ENCODE results near the gene SARNP. TPM values are rescaled to one million over a fixed set of nuclear protein-coding genes. Genes with fewer than 3 reads are reported as not detected.

Gene SARNP
- total RNA-seq, 1 donor, result 53.6 TPM

GRCh38 chr12:55847033-55847432, 29.5 kb upstream of the SARNP start:
- H2AFZ ChIP-seq (ENCODE audit: low read length), result peak overlapping the region; percentile 11
- no peak overlapping the region for H3K4me3 ChIP-seq (ENCODE audit: insufficient read depth, low read length)
- H3K4me2 ChIP-seq (ENCODE audit: insufficient read depth, low read length), result peak overlapping the region; percentile 66
- H3K27me3 ChIP-seq (ENCODE audit: insufficient read depth, low read length), result no peaks in the 10 kb centered on the region
- peak overlapping the region; percentile 99 for H3K27ac ChIP-seq (ENCODE audit: low read depth, low read length)
- peaks cover 4% of the 10 kb centered on the region for H3K79me2 ChIP-seq (ENCODE audit: insufficient read depth, low read length)
- no peak for DNase-seq (ENCODE audit: insufficient read length, low spot score, missing footprints)
- H3K36me3 ChIP-seq (ENCODE audit: insufficient read depth, low read length), result no peaks in the 10 kb centered on the region
- H4K20me1 ChIP-seq (ENCODE audit: insufficient read depth, low read length), result no peaks in the 10 kb centered on the region
- H3K9me3 ChIP-seq (ENCODE audit: low read depth, low read length), result no peaks in the 10 kb centered on the region
- TF ChIP-seq, protein P1, sequence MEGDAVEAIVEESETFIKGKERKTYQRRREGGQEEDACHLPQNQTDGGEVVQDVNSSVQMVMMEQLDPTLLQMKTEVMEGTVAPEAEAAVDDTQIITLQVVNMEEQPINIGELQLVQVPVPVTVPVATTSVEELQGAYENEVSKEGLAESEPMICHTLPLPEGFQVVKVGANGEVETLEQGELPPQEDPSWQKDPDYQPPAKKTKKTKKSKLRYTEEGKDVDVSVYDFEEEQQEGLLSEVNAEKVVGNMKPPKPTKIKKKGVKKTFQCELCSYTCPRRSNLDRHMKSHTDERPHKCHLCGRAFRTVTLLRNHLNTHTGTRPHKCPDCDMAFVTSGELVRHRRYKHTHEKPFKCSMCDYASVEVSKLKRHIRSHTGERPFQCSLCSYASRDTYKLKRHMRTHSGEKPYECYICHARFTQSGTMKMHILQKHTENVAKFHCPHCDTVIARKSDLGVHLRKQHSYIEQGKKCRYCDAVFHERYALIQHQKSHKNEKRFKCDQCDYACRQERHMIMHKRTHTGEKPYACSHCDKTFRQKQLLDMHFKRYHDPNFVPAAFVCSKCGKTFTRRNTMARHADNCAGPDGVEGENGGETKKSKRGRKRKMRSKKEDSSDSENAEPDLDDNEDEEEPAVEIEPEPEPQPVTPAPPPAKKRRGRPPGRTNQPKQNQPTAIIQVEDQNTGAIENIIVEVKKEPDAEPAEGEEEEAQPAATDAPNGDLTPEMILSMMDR (IDR thresholded peaks at IDR 0.05; ENCODE audit: extremely low read depth, low read depth, low read length), result no peak
- peaks cover 64% of the 10 kb centered on the region for H3K4me1 ChIP-seq (ENCODE audit: insufficient read depth, low read length)

- H3K27ac ChIP-seq (ENCODE audit: low read depth, low read length), result peak overlapping the region; percentile 99
- no peaks in the 10 kb centered on the region for H3K9me3 ChIP-seq (ENCODE audit: low read depth, low read length)
- H3K36me3 ChIP-seq (ENCODE audit: insufficient read depth, low read length), result no peaks in the 10 kb centered on the region
- H3K4me3 ChIP-seq (ENCODE audit: insufficient read depth, low read length), result no peak overlapping the region
- H4K20me1 ChIP-seq (ENCODE audit: insufficient read depth, low read length), result no peaks in the 10 kb centered on the region
- no peak overlapping the region for H3K4me2 ChIP-seq (ENCODE audit: insufficient read depth, low read length)
- peaks cover 6% of the 10 kb centered on the region for H3K79me2 ChIP-seq (ENCODE audit: insufficient read depth, low read length)
- no peaks in the 10 kb centered on the region for H3K27me3 ChIP-seq (ENCODE audit: insufficient read depth, low read length)
- peaks cover 68% of the 10 kb centered on the region for H3K4me1 ChIP-seq (ENCODE audit: insufficient read depth, low read length)
- H2AFZ ChIP-seq (ENCODE audit: low read length), result peak overlapping the region; percentile 54
- DNase-seq (ENCODE audit: insufficient read length, low spot score, missing footprints), result no peak
- TF ChIP-seq, protein P1 (IDR thresholded peaks at IDR 0.05; ENCODE audit: extremely low read depth, low read depth, low read length), result no peak
Measured at GRCh38 chr12:55845785-55846496, 28.4 kb upstream of the SARNP start.

GRCh38 chr12:55845361-55845760, 27.8 kb upstream of the SARNP start:
- H2AFZ ChIP-seq (ENCODE audit: low read length), result peak overlapping the region; percentile 62
- peaks cover 6% of the 10 kb centered on the region for H3K79me2 ChIP-seq (ENCODE audit: insufficient read depth, low read length)
- H3K36me3 ChIP-seq (ENCODE audit: insufficient read depth, low read length), result peaks cover 2% of the 10 kb centered on the region
- no peaks in the 10 kb centered on the region for H3K27me3 ChIP-seq (ENCODE audit: insufficient read depth, low read length)
- H3K4me1 ChIP-seq (ENCODE audit: insufficient read depth, low read length), result peaks cover 62% of the 10 kb centered on the region
- no peaks in the 10 kb centered on the region for H4K20me1 ChIP-seq (ENCODE audit: insufficient read depth, low read length)
- H3K4me2 ChIP-seq (ENCODE audit: insufficient read depth, low read length), result no peak overlapping the region
- DNase-seq (ENCODE audit: insufficient read length, low spot score, missing footprints), result no peak
- H3K4me3 ChIP-seq (ENCODE audit: insufficient read depth, low read length), result no peak overlapping the region
- H3K9me3 ChIP-seq (ENCODE audit: low read depth, low read length), result no peaks in the 10 kb centered on the region
- TF ChIP-seq, protein P1 (IDR thresholded peaks at IDR 0.05; ENCODE audit: extremely low read depth, low read depth, low read length), result no peak
- peak overlapping the region; percentile 99 for H3K27ac ChIP-seq (ENCODE audit: low read depth, low read length)

DNA sequence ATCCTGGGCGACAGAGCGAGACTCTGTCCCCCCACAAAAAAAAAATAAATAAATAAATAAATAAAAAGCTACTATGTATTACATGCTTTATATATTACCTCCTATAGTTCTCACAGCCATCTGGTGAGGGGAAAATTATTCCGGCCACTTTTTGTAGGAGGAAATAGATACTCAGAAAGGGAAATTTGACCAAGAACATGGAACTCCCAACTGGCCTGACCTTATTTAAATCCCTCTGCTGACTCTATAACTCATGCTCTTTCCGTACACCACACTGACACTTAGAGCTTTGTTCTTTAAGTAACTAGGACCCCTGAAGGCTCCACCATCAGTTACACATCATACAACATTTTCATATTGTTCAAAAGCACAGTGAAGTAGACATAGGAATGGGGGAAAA, 27.4 kb upstream of the SARNP start:
- TF ChIP-seq, protein P1 (IDR thresholded peaks at IDR 0.05; ENCODE audit: extremely low read depth, low read depth, low read length), result no peak

More for the DNA sequence above, 27.4 kb upstream of the SARNP start:
- peaks cover 6% of the 10 kb centered on the region for H3K79me2 ChIP-seq (ENCODE audit: insufficient read depth, low read length)
- H2AFZ ChIP-seq (ENCODE audit: low read length), result peak overlapping the region; percentile 62
- H3K4me3 ChIP-seq (ENCODE audit: insufficient read depth, low read length), result no peak overlapping the region
- no peaks in the 10 kb centered on the region for H3K9me3 ChIP-seq (ENCODE audit: low read depth, low read length)
- no peak overlapping the region for H3K4me2 ChIP-seq (ENCODE audit: insufficient read depth, low read length)
- DNase-seq (ENCODE audit: insufficient read length, low spot score, missing footprints), result no peak
- no peaks in the 10 kb centered on the region for H4K20me1 ChIP-seq (ENCODE audit: insufficient read depth, low read length)
- H3K27ac ChIP-seq (ENCODE audit: low read depth, low read length), result peak overlapping the region; percentile 99
- H3K36me3 ChIP-seq (ENCODE audit: insufficient read depth, low read length), result peaks cover 3% of the 10 kb centered on the region
- peaks cover 58% of the 10 kb centered on the region for H3K4me1 ChIP-seq (ENCODE audit: insufficient read depth, low read length)
- H3K27me3 ChIP-seq (ENCODE audit: insufficient read depth, low read length), result no peaks in the 10 kb centered on the region
